ENCODE data around the gene MRPL19.

Gene MRPL19

GRCh38 chr2:75647771-75648170 is 1.2 kb downstream of the MRPL19 start:
- H3K27ac ChIP-seq (ENCODE audit: low read length), result peak overlapping the region; percentile 86
- TF ChIP-seq EZH2phosphoT487 (IDR thresholded peaks at IDR 0.05; ENCODE audit: low read depth), result no peak
- TF ChIP-seq CTCF (IDR thresholded peaks at IDR 0.05; ENCODE audit: low read depth, low read length), result no peak
- no peak overlapping the region for H2AFZ ChIP-seq (ENCODE audit: low read depth, low read length)

GRCh38 chr2:75654012-75654411 is 7.4 kb downstream of the MRPL19 start:
- Histone ChIP-seq H3K79me2 (ENCODE audit: low read length) (peaks cover 35% of the 10 kb centered on the region), H2AFZ (ENCODE audit: low read depth, low read length) (no peak overlapping the region), H3K27me3 (ENCODE audit: low read depth, low read length) (no peaks in the 10 kb centered on the region), H3K4me3 (ENCODE audit: low read length) (no peak overlapping the region), H4K20me1 (ENCODE audit: insufficient read depth, low read length) (no peaks in the 10 kb centered on the region), H3K36me3 (replicated peaks; ENCODE audit: low read depth, low read length) (peaks cover 87% of the 10 kb centered on the region), H3K4me1 (ENCODE audit: low read length) (no peaks in the 10 kb centered on the region), H3K4me2 (ENCODE audit: low read length) (no peak overlapping the region), H3K27ac (ENCODE audit: low read length) (no peak overlapping the region), H3K9me3 (ENCODE audit: insufficient read depth, low read length) (no peaks in the 10 kb centered on the region), H3K9ac (ENCODE audit: low read length) (no peak overlapping the region)
- no peak for TF ChIP-seq CTCF (IDR thresholded peaks at IDR 0.05; ENCODE audit: low read depth, low read length)

More at GRCh38 chr2:75647771-75648170, 1.2 kb downstream of the MRPL19 start:
- Histone ChIP-seq H3K9me3 (ENCODE audit: insufficient read depth, low read length) (no peaks in the 10 kb centered on the region), H4K20me1 (ENCODE audit: insufficient read depth, low read length) (no peaks in the 10 kb centered on the region), H3K4me1 (ENCODE audit: low read length) (peaks cover 12% of the 10 kb centered on the region), H3K4me3 (ENCODE audit: low read length) (peak overlapping the region; percentile 90), H3K4me2 (ENCODE audit: low read length) (peak overlapping the region; percentile 92), H3K9ac (ENCODE audit: low read length) (peak overlapping the region; percentile 88), H3K36me3 (replicated peaks; ENCODE audit: low read depth, low read length) (peaks cover 40% of the 10 kb centered on the region), H3K27me3 (ENCODE audit: low read depth, low read length) (no peaks in the 10 kb centered on the region), H3K79me2 (ENCODE audit: low read length) (peaks cover 44% of the 10 kb centered on the region)

GRCh38 chr2:75655861-75656260 is 9.3 kb downstream of the MRPL19 start:
- Histone ChIP-seq H3K27ac (ENCODE audit: low read length) (no peak overlapping the region), H4K20me1 (ENCODE audit: insufficient read depth, low read length) (no peaks in the 10 kb centered on the region), H3K4me2 (ENCODE audit: low read length) (no peak overlapping the region), H3K36me3 (replicated peaks; ENCODE audit: low read depth, low read length) (peaks cover 88% of the 10 kb centered on the region), H3K9ac (ENCODE audit: low read length) (no peak overlapping the region), H2AFZ (ENCODE audit: low read depth, low read length) (no peak overlapping the region), H3K27me3 (ENCODE audit: low read depth, low read length) (no peaks in the 10 kb centered on the region), H3K9me3 (ENCODE audit: insufficient read depth, low read length) (no peaks in the 10 kb centered on the region), H3K79me2 (ENCODE audit: low read length) (peaks cover 34% of the 10 kb centered on the region), H3K4me1 (ENCODE audit: low read length) (no peaks in the 10 kb centered on the region), H3K4me3 (ENCODE audit: low read length) (no peak overlapping the region)
- TF ChIP-seq CTCF (IDR thresholded peaks at IDR 0.05; ENCODE audit: low read depth, low read length) (no peak), EZH2phosphoT487 (IDR thresholded peaks at IDR 0.05; ENCODE audit: low read depth) (no peak)

GRCh38 chr2:75656563-75656962 is 10.0 kb downstream of the MRPL19 start:
- Histone ChIP-seq H3K79me2 (ENCODE audit: low read length) (peaks cover 35% of the 10 kb centered on the region), H3K4me2 (ENCODE audit: low read length) (no peak overlapping the region), H3K27me3 (ENCODE audit: low read depth, low read length) (no peaks in the 10 kb centered on the region), H3K9ac (ENCODE audit: low read length) (no peak overlapping the region), H2AFZ (ENCODE audit: low read depth, low read length) (no peak overlapping the region), H4K20me1 (ENCODE audit: insufficient read depth, low read length) (no peaks in the 10 kb centered on the region), H3K27ac (ENCODE audit: low read length) (no peak overlapping the region), H3K36me3 (replicated peaks; ENCODE audit: low read depth, low read length) (peaks cover 86% of the 10 kb centered on the region), H3K9me3 (ENCODE audit: insufficient read depth, low read length) (no peaks in the 10 kb centered on the region), H3K4me3 (ENCODE audit: low read length) (no peak overlapping the region), H3K4me1 (ENCODE audit: low read length) (no peaks in the 10 kb centered on the region)
- TF ChIP-seq CTCF (IDR thresholded peaks at IDR 0.05; ENCODE audit: low read depth, low read length) (no peak), EZH2phosphoT487 (IDR thresholded peaks at IDR 0.05; ENCODE audit: low read depth) (no peak)

Measured in OCI-LY3 (cell line).